Smooth muscle cell (in vitro differentiated cells): Measurements from ENCODE around the gene CUX1. TPM values are rescaled to one million over a fixed set of nuclear protein-coding genes. Genes with fewer than 3 reads are reported as not detected.

Experiments used
- DNase-seq: peaks from one replicate; lab custom pipeline; 2025; ENCODE audit not compliant: unreplicated experiment; lab: John Stamatoyannopoulos, UW
- H2AFZ ChIP-seq: fragments of 200-600 bp; sonication (generic); 2 replicates; pipeline ENCODE4 v1.6.0; 2016; ENCODE audit warnings: antibody characterized with exemption, low read depth, mild to moderate bottlenecking
- H3F3A ChIP-seq: fragments of 200-600 bp; sonication (generic); 2 replicates; pipeline ENCODE4 v1.6.0; 2017; ENCODE audit warnings: antibody characterized with exemption, low read depth
- H3K27ac ChIP-seq: fragments of 200-600 bp; sonication (generic); 2 replicates; pipeline ENCODE4 v1.5.1; 2016; ENCODE audit warnings: low read depth, mild to moderate bottlenecking
- H3K27me3 ChIP-seq: fragments of 200-600 bp; sonication (generic); 2 replicates; pipeline ENCODE4 v1.6.1; 2016; ENCODE audit warnings: low read depth, mild to moderate bottlenecking
- H3K36me3 ChIP-seq: fragments of 200-600 bp; sonication (generic); 2 replicates; pipeline ENCODE4 v1.5.1; 2016; ENCODE audit warnings: low read depth
- H3K4me1 ChIP-seq: fragments of 200-600 bp; sonication (generic); 2 replicates; pipeline ENCODE4 v1.5.1; 2016; ENCODE audit warnings: low read depth
- H3K4me2 ChIP-seq: fragments of 200-600 bp; sonication (generic); 2 replicates; pipeline ENCODE4 v1.6.0; 2016; ENCODE audit warnings: mild to moderate bottlenecking
- H3K4me3 ChIP-seq: fragments of 200-600 bp; sonication (generic); 2 replicates; pipeline ENCODE4 v1.5.1; 2016; ENCODE audit warnings: mild to moderate bottlenecking
- H3K79me2 ChIP-seq: fragments of 200-600 bp; sonication (generic); 2 replicates; pipeline ENCODE4 v1.6.0; 2016; ENCODE audit warnings: low read depth, mild to moderate bottlenecking
- H3K9ac ChIP-seq: fragments of 200-600 bp; sonication (generic); 2 replicates; pipeline ENCODE4 v1.6.0; 2016; ENCODE audit warnings: low read depth
- H3K9me3 ChIP-seq: fragments of 200-600 bp; sonication (generic); replicated peaks from 2 replicates; pipeline ENCODE4 v1.5.1; 2016; ENCODE audit warnings: low read depth
- H4K20me1 ChIP-seq: fragments of 200-600 bp; sonication (generic); 2 replicates; pipeline ENCODE4 v1.6.0; 2016; ENCODE audit warnings: low read depth
- WGBS: methylation state at CpG from one replicate; pipeline ENCODE4 v1.1.7; 2016; ENCODE audit warnings: low lambda C conversion rate; 5-methylcytosine and 5-hydroxymethylcytosine counted together
- polyA plus RNA-seq: library from polyadenylated mRNA; unstranded; fragments of >200 nt; fragmentation: Nextera tagmentation; extraction: Ambion mirVana; gene quantifications from 2 replicates; pipeline ENCODE4 v1.2.1, GENCODE V29; 2016
- total RNA-seq: library from RNA; depleted of rRNA; stranded (reverse); fragments of >200 nt; gene quantifications from 2 replicates; pipeline ENCODE4 v1.2.3, GENCODE V29; 2014
- TF ChIP-seq, protein P1 (sequence below): fragments of 200-600 bp; sonication (generic); IDR thresholded peaks from 2 replicates; pipeline ENCODE4 v1.5.1; 2017; ENCODE audit warnings: borderline replicate concordance, mild to moderate bottlenecking, antibody characterized with exemption; ENCODE audit not compliant: insufficient read depth, poor library complexity, severe bottlenecking

The CUX1 gene
- total and polyA plus RNA-seq, 2 experiments from 2014 or later: 56.3 to 78.4 TPM

DNA sequence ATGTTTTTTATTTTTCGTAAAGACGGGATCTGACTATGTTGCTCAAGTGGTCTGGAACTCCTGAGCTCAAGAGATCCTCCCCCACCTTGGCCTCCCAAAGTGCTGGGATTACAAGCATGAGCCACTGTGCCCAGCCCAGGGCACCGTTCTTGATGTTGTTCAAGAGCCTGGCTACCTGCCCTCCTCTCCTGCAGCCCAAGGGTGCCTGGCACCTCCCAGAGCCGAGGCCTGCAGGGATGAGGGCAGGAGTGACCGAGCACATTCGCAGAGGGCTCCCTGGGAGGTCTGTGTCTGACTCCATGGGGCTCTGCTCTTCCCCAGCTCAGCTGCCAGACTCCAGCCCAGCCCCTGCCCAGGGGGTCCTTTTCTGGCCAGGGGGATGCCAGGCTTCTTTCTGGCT is 484.6 kb downstream of the CUX1 start:
- Histone ChIP-seq H3K9me3 (no peaks in the 10 kb centered on the region), H3K79me2 (no peaks in the 10 kb centered on the region), H3K4me1 (peaks cover 3% of the 10 kb centered on the region), H4K20me1 (peaks cover 13% of the 10 kb centered on the region), H2AFZ (no peak overlapping the region), H3K27ac (no peak overlapping the region), H3K27me3 (no peaks in the 10 kb centered on the region), H3K4me2 (no peak overlapping the region), H3K9ac (no peak overlapping the region), H3F3A (no peaks in the 10 kb centered on the region), H3K36me3 (no peaks in the 10 kb centered on the region), H3K4me3 (no peak overlapping the region)
- TF ChIP-seq, protein P1, sequence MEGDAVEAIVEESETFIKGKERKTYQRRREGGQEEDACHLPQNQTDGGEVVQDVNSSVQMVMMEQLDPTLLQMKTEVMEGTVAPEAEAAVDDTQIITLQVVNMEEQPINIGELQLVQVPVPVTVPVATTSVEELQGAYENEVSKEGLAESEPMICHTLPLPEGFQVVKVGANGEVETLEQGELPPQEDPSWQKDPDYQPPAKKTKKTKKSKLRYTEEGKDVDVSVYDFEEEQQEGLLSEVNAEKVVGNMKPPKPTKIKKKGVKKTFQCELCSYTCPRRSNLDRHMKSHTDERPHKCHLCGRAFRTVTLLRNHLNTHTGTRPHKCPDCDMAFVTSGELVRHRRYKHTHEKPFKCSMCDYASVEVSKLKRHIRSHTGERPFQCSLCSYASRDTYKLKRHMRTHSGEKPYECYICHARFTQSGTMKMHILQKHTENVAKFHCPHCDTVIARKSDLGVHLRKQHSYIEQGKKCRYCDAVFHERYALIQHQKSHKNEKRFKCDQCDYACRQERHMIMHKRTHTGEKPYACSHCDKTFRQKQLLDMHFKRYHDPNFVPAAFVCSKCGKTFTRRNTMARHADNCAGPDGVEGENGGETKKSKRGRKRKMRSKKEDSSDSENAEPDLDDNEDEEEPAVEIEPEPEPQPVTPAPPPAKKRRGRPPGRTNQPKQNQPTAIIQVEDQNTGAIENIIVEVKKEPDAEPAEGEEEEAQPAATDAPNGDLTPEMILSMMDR: no peak
- no peak for DNase-seq
- WGBS: 93% methylated on average over 6 of the region's 6 CpGs

DNA sequence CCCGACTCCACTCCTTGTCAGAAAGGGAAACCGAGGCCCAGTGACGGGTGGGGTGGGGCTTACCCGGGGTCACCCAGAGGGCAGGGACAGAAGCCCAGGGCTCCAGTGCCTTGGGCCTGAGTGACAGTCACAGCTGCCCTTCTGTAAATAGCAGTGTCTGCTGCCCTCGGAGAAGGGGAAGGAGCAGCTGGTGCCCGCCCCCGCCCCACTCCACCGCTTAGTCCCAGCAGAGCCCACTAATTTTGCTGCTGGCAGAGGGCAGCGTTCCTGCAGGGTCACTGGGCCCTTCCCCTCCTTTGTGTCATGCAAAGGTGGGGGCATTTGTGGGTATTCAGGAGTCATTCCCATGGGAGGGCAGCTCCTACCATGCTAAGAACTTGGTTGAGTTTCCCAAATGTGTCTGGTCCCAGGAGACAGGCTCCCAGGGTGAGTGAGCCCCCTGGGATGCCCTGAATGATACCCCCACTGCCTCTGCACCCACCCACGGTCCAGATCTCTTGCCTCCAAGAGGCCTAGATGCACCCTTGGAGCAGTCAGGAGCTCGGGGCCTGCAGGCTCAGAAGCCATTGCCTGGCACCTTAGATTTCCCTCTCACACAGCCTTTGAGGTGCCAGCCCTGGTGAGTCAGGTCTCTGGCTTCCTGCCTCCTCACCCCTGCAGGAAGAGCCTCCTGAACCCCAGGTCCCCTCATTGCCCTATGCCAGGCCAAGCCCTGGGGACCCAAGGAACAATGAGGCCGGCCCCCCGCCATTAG is 486.4 kb downstream of the CUX1 start:
- Histone ChIP-seq H3K27ac (no peak overlapping the region), H2AFZ (no peak overlapping the region), H3K4me2 (no peak overlapping the region), H3K4me1 (peaks cover 8% of the 10 kb centered on the region), H3K27me3 (no peaks in the 10 kb centered on the region), H3K4me3 (no peak overlapping the region), H3K9ac (no peak overlapping the region), H3F3A (no peaks in the 10 kb centered on the region), H3K36me3 (no peaks in the 10 kb centered on the region), H3K9me3 (no peaks in the 10 kb centered on the region), H4K20me1 (no peaks in the 10 kb centered on the region), H3K79me2 (no peaks in the 10 kb centered on the region)
- TF ChIP-seq, protein P1: no peak
- no peak for DNase-seq
- 91% methylated on average over 13 of the region's 13 CpGs for WGBS

DNA sequence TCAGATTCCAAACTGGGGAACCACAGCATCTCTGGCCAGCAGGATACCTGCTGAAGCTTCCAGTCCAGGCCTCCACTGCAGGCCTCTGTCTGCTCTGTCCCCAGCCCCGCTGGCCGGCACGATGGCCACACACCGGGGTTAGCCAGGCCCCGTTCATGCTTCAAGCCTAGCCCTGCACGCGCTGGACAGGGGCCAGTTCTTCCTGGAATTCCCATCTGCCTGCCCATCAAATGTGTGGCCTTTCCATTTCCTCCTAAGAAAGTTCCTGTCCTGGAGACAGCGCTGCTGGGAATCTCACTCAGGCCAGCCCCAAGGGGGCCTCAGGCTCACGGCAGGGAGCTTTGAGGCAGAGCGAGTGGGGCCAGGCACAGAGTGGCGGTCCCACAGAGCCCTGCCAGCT is 487.2 kb downstream of the CUX1 start:
- no peak overlapping the region for H3K4me3 ChIP-seq
- no peak overlapping the region for H2AFZ ChIP-seq
- H3F3A ChIP-seq: no peaks in the 10 kb centered on the region
- no peak overlapping the region for H3K27ac ChIP-seq
- H3K4me1 ChIP-seq: peaks cover 8% of the 10 kb centered on the region
- H3K36me3 ChIP-seq: no peaks in the 10 kb centered on the region
- H4K20me1 ChIP-seq: no peaks in the 10 kb centered on the region
- TF ChIP-seq, protein P1: no peak
- H3K9me3 ChIP-seq: no peaks in the 10 kb centered on the region
- DNase-seq: no peak
- WGBS: 85% methylated on average over 11 of the region's 11 CpGs
- no peaks in the 10 kb centered on the region for H3K79me2 ChIP-seq
- H3K9ac ChIP-seq: no peak overlapping the region
- no peaks in the 10 kb centered on the region for H3K27me3 ChIP-seq
- no peak overlapping the region for H3K4me2 ChIP-seq
